ENCODE data around the gene ACTC1.

Gene ACTC1

DNA sequence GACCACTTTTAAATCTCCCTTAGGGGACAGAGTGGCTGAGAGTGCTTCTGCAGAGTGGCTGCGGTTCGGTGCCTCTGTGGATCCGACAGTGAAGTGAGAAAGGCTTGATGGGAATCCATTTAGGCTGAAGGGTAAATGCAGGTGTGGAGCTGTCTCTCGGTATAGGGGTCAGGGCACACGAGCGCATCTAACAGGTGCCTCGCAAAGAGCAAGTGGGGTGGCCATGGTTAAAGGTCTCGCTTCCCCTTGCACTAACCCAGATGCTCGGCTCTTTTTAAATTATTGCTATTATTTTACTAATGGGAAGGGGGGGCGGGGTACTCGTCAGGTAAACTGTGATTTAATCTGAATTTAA lies 40.0 kb downstream of the ACTC1 start:
- no peak for DNase-seq

- DNase-seq: no peak
These were observed 40.5 kb downstream of the ACTC1 start, which contains the start of gene GJD2 for GRCh38 chr15:34754674-34755418. GJD2 (minus strand) TSS chr15:34754998; CDS start chr15:34754488, 510 bp downstream.

GRCh38 chr15:34754171-34754601 lies 41.2 kb downstream of the ACTC1 start:
- no peak for DNase-seq

DNA sequence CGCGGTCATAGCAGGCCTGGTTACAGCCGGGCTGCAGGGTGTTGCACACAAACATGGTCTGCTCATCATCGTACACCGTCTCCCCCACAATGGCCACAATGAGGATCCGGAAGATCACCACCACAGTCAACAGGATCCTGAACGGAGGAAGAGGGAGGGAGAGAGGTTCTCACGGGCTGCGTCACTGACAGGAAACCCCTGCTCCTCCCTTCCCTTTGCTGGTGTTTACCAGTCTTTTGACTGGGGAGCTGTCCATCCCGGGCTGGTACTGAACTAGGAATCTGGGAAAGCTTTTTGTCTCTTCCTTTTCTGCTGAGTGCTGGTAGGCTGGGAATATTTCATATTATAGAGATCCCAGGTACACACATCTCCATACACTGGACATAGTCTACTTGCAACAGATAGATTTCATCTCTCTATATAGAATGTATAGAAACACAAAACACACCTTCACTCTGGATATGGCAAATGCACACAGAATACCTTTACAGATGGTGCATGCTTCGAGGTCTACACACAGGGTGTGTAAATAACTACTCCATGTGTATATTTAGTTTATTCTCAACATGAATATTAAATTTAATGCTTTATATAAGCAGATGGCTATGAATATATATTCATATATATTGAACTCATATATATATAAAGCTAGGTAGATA lies 42.0 kb downstream of the ACTC1 start:
- DNase-seq: no peak

- DNase-seq: no peak
These were observed 45.7 kb downstream of the ACTC1 start for GRCh38 chr15:34749691-34750090.

All from activated T-cell treated with anti-CD3 and anti-CD28 coated beads for 4 hours (primary cell).